HepG2 (cell line): ENCODE results near the gene GAS2L2. TPM values are rescaled to one million over a fixed set of nuclear protein-coding genes. Genes with fewer than 3 reads are reported as not detected.

Experiments used
- CREB1 ChIP-seq, 2 experiments: fragments of 450-650 bp in 1 of 2; IDR thresholded peaks; 2 replicates each; pipeline ENCODE4 v1.6.1; 2016 to 2017; ENCODE audit warnings: control low read depth in 1 of 2, mild to moderate bottlenecking in 1 of 2, missing compliant biosample characterization in 1 of 2, missing genetic modification characterization in 1 of 2
- HNF1B ChIP-seq: sonication (generic); formaldehyde crosslinking; IDR thresholded peaks from 2 replicates; pipeline ENCODE4 v1.5.1; 2020; ENCODE audit warnings: mild to moderate bottlenecking, moderate library complexity, missing genetic modification reagents
- HNRNPLL ChIP-seq: fragments of 200-400 bp; formaldehyde crosslinking; IDR thresholded peaks from 2 replicates; pipeline ENCODE4 v1.6.1; 2017; ENCODE audit warnings: mild to moderate bottlenecking, low read depth, low read length; ENCODE audit not compliant: poor library complexity, severe bottlenecking
- JUND ChIP-seq: sonication (generic); formaldehyde crosslinking; IDR thresholded peaks from 2 replicates; pipeline ENCODE4 v1.8.0; 2022; ENCODE audit warnings: mild to moderate bottlenecking, missing genetic modification reagents
- PATZ1 ChIP-seq: sonication (generic); formaldehyde crosslinking; IDR thresholded peaks from 2 replicates; pipeline ENCODE4 v1.4.0; 2020; ENCODE audit warnings: missing genetic modification reagents
- POLR2G ChIP-seq: fragments of 200-400 bp; formaldehyde crosslinking; IDR thresholded peaks from 2 replicates; pipeline ENCODE4 v1.6.1; 2018; ENCODE audit warnings: mild to moderate bottlenecking, low read depth, low read length, moderate library complexity
- YY1 ChIP-seq: IDR thresholded peaks from 2 replicates; pipeline ENCODE4 v1.6.1; 2011; ENCODE audit warnings: low read length, low read depth, moderate library complexity, mild to moderate bottlenecking; ENCODE audit not compliant: insufficient read depth, insufficient replicate concordance
- ZNF207 ChIP-seq: fragments of 450-650 bp; IDR thresholded peaks from 2 replicates; pipeline ENCODE4 v1.6.1; 2016; ENCODE audit warnings: antibody characterized with exemption, borderline replicate concordance
- ZNF747 ChIP-seq: sonication (generic); formaldehyde crosslinking; IDR thresholded peaks from 2 replicates; pipeline ENCODE4 v1.8.1; 2023; ENCODE audit warnings: missing genetic modification reagents, mild to moderate bottlenecking, borderline replicate concordance
- ZNF788 ChIP-seq: sonication (generic); formaldehyde crosslinking; IDR thresholded peaks from 2 replicates; pipeline ENCODE4 v1.5.0; 2020; ENCODE audit warnings: mild to moderate bottlenecking, missing genetic modification reagents, borderline replicate concordance
- polyA plus RNA-seq, 8 experiments: library from polyadenylated mRNA; depleted of rRNA in 3 of 8; stranded (reverse) in 7 of 8; unstranded in 1 of 8; fragments of >200 nt; fragmentation: Illumina TruSeq in 4 of 8; extraction: Trizol in 4 of 8; gene quantifications; 2 replicates each; pipeline versions ENCODE4 v1.2.1 to v1.2.3, GENCODE V29; 2011 to 2016; ENCODE audit warnings: low read depth in 4 of 8, missing spikeins in 1 of 8, mixed read lengths in 1 of 8; ENCODE audit not compliant: insufficient read depth in 1 of 8
- total RNA-seq, 5 experiments: library from RNA; depleted of rRNA; stranded (reverse); fragments of >200 nt; fragmentation: Illumina TruSeq; extraction: Trizol; gene quantifications; 2 replicates each; pipeline ENCODE4 v1.2.3, GENCODE V29; 2016; ENCODE audit warnings: low read depth in 1 of 5
- TF ChIP-seq, protein P1 (sequence below): sonication (generic); formaldehyde crosslinking; conservative IDR thresholded peaks from 2 replicates; pipeline ENCODE4 v1.4.0; 2020; ENCODE audit warnings: mild to moderate bottlenecking, missing genetic modification reagents, moderate library complexity
- TF ChIP-seq, protein P2 (sequence below): sonication (generic); formaldehyde crosslinking; IDR thresholded peaks from 2 replicates; pipeline ENCODE4 v1.4.0; 2020; ENCODE audit warnings: missing genetic modification reagents
- TF ChIP-seq, protein P3 (sequence below): sonication (generic); formaldehyde crosslinking; IDR thresholded peaks from 2 replicates; pipeline ENCODE4 v1.5.1; 2020; ENCODE audit warnings: missing genetic modification reagents, mild to moderate bottlenecking, borderline replicate concordance
- TF ChIP-seq, protein P4 (sequence below): sonication (generic); formaldehyde crosslinking; IDR thresholded peaks from 2 replicates; pipeline ENCODE4 v1.4.0; 2020; ENCODE audit warnings: missing genetic modification reagents

The GAS2L2 gene
- total and polyA plus RNA-seq, 2 of the 13 experiments (the other 11 are each of a cell fraction or from before 2014, with no cell fraction given) = not detected

- TF ChIP-seq, protein P1, sequence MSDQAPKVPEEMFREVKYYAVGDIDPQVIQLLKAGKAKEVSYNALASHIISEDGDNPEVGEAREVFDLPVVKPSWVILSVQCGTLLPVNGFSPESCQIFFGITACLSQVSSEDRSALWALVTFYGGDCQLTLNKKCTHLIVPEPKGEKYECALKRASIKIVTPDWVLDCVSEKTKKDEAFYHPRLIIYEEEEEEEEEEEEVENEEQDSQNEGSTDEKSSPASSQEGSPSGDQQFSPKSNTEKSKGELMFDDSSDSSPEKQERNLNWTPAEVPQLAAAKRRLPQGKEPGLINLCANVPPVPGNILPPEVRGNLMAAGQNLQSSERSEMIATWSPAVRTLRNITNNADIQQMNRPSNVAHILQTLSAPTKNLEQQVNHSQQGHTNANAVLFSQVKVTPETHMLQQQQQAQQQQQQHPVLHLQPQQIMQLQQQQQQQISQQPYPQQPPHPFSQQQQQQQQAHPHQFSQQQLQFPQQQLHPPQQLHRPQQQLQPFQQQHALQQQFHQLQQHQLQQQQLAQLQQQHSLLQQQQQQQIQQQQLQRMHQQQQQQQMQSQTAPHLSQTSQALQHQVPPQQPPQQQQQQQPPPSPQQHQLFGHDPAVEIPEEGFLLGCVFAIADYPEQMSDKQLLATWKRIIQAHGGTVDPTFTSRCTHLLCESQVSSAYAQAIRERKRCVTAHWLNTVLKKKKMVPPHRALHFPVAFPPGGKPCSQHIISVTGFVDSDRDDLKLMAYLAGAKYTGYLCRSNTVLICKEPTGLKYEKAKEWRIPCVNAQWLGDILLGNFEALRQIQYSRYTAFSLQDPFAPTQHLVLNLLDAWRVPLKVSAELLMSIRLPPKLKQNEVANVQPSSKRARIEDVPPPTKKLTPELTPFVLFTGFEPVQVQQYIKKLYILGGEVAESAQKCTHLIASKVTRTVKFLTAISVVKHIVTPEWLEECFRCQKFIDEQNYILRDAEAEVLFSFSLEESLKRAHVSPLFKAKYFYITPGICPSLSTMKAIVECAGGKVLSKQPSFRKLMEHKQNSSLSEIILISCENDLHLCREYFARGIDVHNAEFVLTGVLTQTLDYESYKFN (CRISPR knock-in tag) = peak; percentile 17; the same call in 1 of the 2 replicates
- TF ChIP-seq YY1 = peak; percentile 19
- 0 out of 2 replicates have a peak, but pooled peaks have one; percentile 31 for TF ChIP-seq ZNF747 (CRISPR knock-in tag)
- TF ChIP-seq, protein P2, sequence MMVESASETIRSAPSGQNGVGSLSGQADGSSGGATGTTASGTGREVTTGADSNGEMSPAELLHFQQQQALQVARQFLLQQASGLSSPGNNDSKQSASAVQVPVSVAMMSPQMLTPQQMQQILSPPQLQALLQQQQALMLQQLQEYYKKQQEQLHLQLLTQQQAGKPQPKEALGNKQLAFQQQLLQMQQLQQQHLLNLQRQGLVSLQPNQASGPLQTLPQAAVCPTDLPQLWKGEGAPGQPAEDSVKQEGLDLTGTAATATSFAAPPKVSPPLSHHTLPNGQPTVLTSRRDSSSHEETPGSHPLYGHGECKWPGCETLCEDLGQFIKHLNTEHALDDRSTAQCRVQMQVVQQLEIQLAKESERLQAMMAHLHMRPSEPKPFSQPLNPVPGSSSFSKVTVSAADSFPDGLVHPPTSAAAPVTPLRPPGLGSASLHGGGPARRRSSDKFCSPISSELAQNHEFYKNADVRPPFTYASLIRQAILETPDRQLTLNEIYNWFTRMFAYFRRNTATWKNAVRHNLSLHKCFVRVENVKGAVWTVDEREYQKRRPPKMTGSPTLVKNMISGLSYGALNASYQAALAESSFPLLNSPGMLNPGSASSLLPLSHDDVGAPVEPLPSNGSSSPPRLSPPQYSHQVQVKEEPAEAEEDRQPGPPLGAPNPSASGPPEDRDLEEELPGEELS = 0 out of 2 replicates have a peak, but pooled peaks have one; percentile 32
- TF ChIP-seq HNF1B (CRISPR knock-in tag) = no peak
- TF ChIP-seq, protein P3, sequence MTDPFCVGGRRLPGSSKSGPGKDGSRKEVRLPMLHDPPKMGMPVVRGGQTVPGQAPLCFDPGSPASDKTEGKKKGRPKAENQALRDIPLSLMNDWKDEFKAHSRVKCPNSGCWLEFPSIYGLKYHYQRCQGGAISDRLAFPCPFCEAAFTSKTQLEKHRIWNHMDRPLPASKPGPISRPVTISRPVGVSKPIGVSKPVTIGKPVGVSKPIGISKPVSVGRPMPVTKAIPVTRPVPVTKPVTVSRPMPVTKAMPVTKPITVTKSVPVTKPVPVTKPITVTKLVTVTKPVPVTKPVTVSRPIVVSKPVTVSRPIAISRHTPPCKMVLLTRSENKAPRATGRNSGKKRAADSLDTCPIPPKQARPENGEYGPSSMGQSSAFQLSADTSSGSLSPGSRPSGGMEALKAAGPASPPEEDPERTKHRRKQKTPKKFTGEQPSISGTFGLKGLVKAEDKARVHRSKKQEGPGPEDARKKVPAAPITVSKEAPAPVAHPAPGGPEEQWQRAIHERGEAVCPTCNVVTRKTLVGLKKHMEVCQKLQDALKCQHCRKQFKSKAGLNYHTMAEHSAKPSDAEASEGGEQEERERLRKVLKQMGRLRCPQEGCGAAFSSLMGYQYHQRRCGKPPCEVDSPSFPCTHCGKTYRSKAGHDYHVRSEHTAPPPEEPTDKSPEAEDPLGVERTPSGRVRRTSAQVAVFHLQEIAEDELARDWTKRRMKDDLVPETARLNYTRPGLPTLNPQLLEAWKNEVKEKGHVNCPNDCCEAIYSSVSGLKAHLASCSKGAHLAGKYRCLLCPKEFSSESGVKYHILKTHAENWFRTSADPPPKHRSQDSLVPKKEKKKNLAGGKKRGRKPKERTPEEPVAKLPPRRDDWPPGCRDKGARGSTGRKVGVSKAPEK = no peak
- TF ChIP-seq POLR2G = peak; percentile 54
- peak; percentile 16 for TF ChIP-seq HNRNPLL
- peak; percentile 95 for TF ChIP-seq PATZ1
- no peak for TF ChIP-seq CREB1 (IDR thresholded peaks at IDR 0.05)
- no peak for TF ChIP-seq CREB1 (CRISPR knock-in tag; IDR thresholded peaks at IDR 0.05)
- no peak for TF ChIP-seq JUND (CRISPR knock-in tag)
- TF ChIP-seq, protein P4, sequence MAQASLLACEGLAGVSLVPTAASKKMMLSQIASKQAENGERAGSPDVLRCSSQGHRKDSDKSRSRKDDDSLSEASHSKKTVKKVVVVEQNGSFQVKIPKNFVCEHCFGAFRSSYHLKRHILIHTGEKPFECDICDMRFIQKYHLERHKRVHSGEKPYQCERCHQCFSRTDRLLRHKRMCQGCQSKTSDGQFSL (CRISPR knock-in tag) = peak; percentile 60; the same call in 1 of the 2 replicates
- TF ChIP-seq ZNF207 = no peak
- peak; percentile 59 for TF ChIP-seq ZNF788 (CRISPR knock-in tag)
These were observed 21.7 kb downstream of the GAS2L2 start, which contains the start of gene RASL10B (continued) for GRCh38 chr17:35731239-35731916.
